HG02943 (cell line): ENCODE results near the gene NSG1.

ENCODE experiments used
- ATAC-seq: cut with Tn5 transposase; IDR thresholded peaks from one replicate; pipeline ENCODE4 v1.9.1; 2021; ENCODE audit warnings: mild to moderate bottlenecking, low read depth, moderate library complexity; ENCODE audit not compliant: unreplicated experiment

NSG1 gene

GRCh38 chr4:4368809-4369580 lies 17.9 kb upstream of the NSG1 start:
- no peak for ATAC-seq

DNA sequence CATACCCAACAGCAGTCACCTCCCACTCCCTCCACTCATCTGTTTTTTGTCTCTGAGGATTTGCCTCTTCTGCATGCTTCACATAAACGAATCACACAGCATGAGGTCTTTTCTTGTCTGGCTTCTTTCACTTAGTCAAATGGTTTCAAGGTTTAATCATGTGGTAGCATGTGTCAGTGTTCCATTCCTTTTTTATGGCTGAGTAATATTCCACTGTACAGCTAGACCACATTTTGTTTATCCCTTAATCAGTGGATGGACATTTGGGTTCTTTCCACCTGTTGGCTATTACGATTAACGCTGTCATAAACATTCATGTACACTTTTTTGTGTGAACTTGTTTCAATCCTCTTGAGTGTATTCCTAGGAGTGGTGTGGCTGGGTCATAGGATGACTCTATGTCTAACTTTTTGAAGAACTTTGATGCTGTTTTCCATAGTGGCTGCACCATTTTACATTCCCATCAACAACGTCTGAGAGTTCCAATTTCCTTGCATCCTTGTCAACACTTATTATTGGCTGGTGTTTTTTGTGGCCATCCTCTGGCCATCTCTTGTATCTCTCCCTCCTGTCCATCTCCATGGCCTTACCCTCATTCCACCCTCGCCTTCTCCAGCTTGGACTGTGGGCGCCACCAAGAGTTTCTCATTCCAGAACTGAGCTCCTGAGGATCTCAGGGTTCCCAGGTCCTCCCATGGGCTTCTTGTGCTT lies 12.4 kb upstream of the NSG1 start:
- no peak for ATAC-seq

- no peak for ATAC-seq
These were observed 10.8 kb upstream of the NSG1 start for GRCh38 chr4:4376074-4376473.

- no peak for ATAC-seq
These were observed 9.7 kb upstream of the NSG1 start for GRCh38 chr4:4377191-4377590.

DNA sequence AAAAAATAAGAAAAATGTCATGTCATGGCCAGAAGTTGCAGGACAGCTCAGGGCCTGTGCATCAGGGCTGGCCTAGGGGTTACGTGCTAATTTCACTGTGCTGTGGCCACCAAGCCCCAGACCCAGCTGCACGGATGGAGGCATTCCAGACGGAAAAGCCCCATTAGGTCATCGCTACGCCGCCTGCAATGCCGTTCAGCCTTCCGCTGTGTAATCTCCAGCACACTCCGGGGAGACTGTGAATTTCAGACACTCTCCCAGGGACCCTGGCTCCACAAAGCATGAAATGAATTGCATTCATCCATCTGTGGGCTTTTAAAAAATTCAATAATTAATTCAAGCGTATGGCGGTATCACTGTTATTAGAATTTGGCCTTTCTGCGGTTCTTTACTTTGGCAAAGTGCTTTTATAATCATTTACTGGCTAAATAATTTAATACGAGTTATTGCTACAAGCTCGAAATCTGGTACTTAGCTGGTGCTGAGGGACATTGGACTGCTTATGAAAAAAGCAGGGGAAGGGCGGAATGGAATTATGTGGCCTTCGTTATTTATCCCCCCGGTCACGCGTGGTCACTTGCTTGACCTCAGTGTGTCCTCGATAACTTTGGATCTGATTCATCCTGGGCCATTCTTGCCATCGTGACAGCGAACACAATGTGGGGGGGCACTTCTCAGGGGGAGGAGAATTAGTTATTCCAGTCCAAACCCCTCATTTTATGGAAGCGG lies 9.0 kb upstream of the NSG1 start:
- ATAC-seq = no peak

GRCh38 chr4:4379540-4380087 lies 7.3 kb upstream of the NSG1 start:
- ATAC-seq = no peak

DNA sequence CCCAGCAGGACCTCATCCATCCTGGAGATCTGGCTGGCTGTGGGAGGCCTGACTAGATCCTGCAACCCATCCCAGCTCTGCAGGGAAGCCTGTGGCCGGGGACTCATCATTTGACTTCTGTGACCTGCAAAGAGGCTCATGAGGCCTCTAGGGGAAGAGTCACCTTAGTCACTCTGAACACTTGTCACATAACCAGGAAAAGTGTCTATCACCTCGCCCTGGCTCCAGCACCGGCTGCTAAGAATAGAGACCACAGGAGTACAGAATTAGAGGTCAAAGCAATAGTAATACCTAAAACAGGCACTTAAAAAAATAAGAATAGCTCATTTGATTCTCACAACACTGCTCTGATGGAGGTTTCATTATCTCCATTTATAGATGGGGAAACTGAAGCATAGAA lies 3.8 kb upstream of the NSG1 start:
- no peak for ATAC-seq

GRCh38 chr4:4384837-4385236 lies 2.1 kb upstream of the NSG1 start:
- no peak for ATAC-seq

GRCh38 chr4:4385729-4386295 lies 1.1 kb upstream of the NSG1 start:
- no peak for ATAC-seq

GRCh38 chr4:4386296-4386735 lies 586 bp upstream of the NSG1 start:
- no peak for ATAC-seq

GRCh38 chr4:4387531-4388310 lies 819 bp downstream of the NSG1 start:
- ATAC-seq = no peak

GRCh38 chr4:4388311-4388790 lies 1.4 kb downstream of the NSG1 start:
- no peak for ATAC-seq

DNA sequence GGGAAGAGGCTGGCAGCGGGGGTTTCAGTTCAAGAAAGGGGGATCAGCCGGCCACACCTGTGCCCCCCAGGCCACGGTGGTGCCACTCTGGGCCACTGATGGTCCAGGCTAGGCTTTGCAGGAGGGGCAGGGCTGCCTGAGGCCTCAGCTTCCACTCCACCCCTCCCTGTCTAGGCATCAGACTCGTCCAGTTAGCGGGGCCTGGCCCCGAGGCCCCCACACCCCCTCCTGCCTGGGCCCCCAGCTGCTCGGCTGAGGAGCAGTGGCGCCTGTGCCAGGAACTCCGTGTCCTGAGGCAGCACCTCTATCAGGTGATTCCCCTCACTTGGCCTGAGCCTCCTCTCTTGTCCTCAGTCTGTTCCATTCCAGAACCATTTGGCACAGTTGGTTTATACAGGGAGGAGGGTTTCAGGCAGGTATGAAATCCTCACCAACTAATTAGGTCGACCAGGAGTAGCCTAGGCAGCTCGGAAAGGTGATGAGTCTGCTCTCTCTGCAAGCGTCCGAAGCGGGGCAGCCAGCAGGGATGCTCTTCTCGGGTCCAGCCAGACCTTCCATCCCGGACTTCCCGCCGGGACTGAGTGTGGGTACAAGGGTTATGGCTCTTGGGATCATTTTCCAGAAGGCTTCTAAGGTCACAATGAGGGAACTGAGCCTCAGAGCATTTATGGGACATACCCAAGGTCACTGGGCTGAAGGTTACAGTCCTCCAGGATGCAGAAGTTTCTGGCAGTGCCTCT lies 2.1 kb downstream of the NSG1 start:
- no peak for ATAC-seq

- ATAC-seq = no peak
These were observed 3.1 kb downstream of the NSG1 start for GRCh38 chr4:4390046-4390445.

GRCh38 chr4:4390515-4391240 lies 3.8 kb downstream of the NSG1 start:
- no peak for ATAC-seq

- ATAC-seq = no peak
These were observed 5.0 kb downstream of the NSG1 start for GRCh38 chr4:4391866-4392265.

DNA sequence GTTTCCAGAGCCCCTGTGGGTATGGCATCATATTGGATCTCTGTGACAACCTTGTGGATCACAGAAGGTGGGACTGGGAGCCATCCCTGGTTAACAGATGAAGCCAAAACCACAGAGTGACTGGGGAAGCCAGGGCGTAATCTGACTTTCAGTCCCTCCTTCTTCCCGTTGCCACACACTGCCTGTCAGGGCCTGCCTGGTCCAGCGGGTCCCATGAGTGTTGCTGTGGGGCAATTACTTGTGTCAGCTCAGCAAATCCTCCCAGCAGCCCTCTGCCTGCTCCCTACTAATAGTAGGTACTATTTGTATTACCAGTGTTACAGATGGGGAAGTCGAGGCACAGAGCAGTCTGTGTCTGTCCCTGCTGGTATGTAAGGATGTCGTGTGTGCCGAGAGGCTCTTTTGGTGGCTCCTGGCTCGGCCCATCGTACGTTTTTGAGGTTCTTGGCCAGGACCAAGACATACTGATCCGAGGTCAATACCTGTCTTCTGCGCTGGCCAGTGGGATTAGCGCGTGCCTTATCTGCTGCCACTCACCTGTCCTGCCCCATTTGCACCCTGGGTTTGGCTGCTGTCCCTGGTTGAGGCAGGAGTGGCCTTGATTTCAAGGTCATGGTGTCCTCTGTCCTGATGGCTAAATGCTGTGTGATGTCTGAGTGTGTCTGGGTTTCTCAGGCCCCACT lies 5.7 kb downstream of the NSG1 start:
- ATAC-seq = no peak

GRCh38 chr4:4394644-4395043 lies 7.7 kb downstream of the NSG1 start:
- no peak for ATAC-seq
